Superior temporal gyrus (tissue), 1 donor: ENCODE data around the gene SOCS3.

Experiments
- DNase-seq: peaks from one replicate; pipeline ENCODE4 v3.0.0-alpha.2; 2016; ENCODE audit errors: extremely low spot score

SOCS3 gene

GRCh38 chr17:78330570-78331224, 29.2 kb downstream of the SOCS3 start:
- no peak for DNase-seq

DNA sequence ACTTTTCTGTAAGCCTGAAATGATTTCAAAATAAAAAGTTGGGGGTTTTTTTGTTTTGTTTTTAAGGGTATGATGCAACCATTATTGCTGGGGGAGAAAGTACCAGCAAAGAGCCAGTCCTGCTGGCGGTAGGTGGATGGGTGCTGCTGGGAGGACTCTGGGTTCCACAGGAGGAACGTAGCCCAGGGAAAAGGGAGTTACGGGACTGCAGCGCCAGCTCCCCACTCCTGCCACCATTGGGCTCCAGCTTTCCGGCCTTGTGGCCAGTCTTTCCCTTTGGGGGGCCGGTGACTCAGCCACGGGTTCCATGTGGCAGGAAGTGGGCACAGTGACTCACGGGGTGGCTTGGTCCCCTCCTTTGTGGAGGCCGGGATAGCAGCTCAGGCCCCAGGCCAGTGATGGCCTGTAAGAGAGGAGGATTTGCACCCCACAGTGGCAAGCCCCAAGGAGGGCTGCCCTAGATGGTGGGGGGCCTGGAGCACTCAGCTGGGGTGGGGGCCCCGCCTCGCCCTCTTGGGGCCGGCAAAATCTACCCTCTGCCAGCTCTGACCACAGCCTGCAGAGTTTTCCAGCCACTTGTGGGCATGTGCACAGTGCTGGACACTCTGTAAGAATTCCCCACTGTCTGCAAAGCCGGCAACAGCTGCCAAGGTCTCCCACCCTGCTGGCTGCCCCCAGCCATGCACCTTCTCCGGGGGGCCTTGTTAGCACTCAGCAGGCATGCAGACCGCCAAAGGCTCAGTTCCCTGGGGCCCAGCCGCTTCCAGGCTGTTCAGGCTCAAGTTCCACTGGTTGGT, 30.4 kb downstream of the SOCS3 start:
- DNase-seq: no peak

DNA sequence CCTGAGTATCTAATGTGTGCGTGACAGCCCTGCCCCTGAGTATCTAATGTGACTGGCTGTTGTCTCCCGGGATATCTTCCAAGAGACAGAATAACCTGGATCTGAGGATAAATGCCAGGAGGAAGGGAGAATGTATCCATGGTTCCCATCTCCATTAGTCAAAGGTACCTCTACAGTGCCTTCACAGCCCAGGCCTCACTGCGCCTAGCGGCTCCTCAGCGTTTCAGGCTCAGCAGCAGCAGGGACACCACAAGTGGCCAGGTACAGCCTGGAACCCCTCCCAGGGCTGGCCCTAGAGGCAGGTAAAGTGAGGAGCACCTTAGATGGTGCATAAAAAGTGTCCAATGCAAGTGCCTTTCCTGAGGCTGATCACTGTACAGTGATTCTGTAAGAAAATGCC, 32.0 kb downstream of the SOCS3 start:
- DNase-seq: no peak

DNA sequence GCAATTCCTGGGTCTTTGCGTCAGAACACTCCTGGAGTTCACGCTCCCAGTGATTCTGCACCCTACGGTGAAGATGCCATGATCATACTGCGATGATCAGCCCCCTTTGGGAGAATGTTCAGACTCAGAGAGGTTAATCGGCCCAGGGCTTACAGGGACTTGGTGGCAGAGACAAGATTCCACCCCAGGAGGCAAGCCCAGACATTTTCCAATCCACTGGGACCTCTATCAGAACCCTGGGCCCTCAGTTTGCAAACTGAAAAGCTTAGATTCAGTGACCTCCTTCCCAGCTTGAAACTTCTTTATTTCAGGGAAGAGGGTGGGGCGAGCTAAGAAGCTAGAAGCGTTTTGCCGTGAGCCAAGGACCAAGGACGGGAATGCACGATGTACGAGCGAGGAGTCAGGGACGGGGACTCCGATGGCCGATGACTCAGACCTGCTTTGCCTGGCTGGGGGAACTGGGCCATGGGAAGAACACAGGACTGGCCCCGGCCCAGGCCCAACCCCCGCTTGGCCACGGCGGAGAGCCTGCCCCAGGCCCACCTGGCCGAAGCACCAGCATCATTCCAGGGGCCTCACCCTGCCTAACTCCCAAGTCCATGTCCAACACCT, 34.7 kb downstream of the SOCS3 start:
- DNase-seq: no peak

DNA sequence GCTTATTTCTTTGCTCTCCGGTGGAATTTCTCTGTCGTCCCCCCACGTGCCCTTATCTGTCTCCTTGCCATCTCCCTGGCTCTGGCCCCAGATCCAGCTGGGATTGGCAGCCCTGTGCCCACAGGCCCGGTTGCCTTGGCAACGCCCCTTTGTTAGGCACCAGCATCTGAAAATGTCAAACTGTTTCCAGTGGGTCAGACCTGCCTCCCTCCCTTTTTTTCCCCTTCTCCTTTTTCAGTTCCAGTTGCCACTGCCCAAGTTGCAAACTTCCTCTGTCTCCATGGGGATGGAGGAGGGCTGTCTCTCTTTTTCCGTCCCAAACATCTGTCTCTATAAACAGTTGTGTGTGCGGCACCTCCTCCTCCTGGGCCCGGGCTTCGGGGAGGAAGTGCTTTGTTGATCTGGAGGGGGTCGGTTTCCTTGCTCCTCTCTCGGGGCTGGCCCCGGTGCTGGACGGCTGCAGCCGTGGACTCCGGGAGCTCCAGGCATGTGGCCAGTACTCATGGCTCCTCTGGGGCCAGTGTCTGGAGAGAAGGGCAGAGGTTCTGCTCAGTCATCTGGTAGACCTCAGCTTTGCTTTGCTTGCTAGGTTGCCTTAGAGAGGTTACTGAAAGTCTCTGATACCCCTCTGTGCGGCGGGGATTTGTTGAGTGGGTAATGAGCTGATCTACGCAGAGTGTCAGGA, 35.3 kb downstream of the SOCS3 start:
- DNase-seq: peak; percentile 53

- DNase-seq: no peak
Measured at GRCh38 chr17:78323826-78324390, 36.0 kb downstream of the SOCS3 start.

GRCh38 chr17:78322858-78323455, 36.9 kb downstream of the SOCS3 start:
- DNase-seq: no peak

- DNase-seq: no peak
Measured at GRCh38 chr17:78322327-78322857, 37.5 kb downstream of the SOCS3 start.

DNA sequence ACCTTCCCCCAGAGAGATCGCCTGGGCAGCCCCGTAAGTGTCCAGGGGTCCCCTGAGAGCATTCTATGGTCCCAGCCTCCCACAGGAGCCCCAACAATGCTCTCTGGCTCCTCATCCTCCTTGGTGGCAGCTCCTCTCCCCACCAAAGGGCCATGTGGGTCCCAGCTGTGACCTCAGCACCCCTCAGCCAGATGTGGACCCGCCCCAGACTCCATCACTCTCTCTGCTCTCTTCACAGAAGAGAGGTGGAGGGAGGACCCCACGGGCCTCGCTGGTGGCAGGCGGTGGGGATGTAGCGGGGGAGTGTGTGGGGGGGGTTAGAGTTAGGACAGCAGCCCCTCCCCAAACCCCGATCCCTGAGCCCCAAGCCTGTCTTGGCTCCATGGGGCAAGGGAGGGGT, 41.0 kb downstream of the SOCS3 start:
- DNase-seq: no peak

GRCh38 chr17:78318407-78318806, 41.5 kb downstream of the SOCS3 start:
- no peak for DNase-seq

DNA sequence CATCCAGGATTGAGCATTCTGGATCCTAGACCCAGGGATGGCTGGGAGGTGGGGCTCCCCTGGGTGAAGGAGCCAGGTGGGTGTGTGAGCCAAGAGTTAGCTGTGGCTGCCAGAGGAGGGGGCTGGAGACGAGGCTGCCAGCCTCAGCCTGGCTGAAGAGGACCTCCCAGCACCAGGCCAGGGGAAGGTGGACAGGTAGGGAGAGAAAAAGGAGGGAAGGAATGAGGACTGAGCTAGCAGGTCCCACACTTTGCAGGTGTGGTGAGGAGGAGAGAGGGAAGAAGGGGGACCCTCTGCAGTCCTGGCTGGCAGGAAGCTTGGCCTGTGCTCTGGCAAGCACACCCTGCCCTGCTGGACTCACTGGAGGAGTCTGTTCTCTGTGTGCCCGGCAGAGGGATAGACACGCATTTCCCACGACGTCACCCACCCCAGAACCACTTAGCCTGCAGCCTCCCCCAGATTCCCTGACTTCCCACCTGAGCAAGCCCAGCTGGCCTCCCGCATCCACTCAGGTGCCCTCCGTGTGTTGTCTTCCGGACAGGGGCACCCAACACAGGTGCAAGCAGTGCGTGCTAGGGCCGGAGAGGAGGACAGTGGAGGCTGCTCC, 42.0 kb downstream of the SOCS3 start:
- DNase-seq: no peak

GRCh38 chr17:78316867-78317789, 42.7 kb downstream of the SOCS3 start:
- no peak for DNase-seq

GRCh38 chr17:78316115-78316866, 43.6 kb downstream of the SOCS3 start:
- no peak for DNase-seq

GRCh38 chr17:78315355-78316114, 44.3 kb downstream of the SOCS3 start:
- peak; percentile 14 for DNase-seq

DNA sequence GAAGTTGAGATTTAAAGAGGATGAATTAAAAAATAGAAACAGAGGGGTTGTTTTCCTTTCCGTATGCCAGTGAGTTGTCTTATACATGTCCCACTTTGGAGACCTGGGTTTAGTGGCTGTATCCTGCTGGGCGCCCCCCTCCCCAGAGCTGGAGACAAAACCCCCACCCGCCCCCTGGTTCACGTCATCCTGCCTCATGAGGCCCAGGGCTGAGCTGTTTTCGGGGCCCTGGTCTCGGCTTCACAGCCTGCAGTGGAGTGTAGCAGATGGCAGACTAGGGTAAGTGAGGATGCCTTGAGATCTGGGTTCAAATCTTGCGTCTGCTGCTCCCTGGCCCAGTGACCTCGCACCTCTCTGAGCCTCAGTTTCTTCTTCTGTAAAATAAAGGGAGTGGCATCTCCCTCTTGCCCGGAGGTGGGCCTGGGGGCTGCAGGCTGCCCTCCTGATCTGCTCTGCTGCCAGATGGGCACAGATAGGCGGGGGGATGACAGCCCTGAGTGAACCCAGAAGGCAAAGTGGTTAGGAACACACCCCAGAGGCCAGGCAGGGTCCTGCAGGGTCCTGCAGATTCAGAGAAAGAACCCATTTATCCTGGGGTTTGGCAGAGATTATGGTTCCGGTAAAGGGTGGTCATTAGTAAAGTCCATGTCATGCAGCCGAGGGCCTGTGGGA, 45.1 kb downstream of the SOCS3 start:
- no peak for DNase-seq

- no peak for DNase-seq
Measured at GRCh38 chr17:78313735-78314648, 45.9 kb downstream of the SOCS3 start.
